K562 (cell line): ENCODE data around the gene GBF1. TPM values are rescaled to one million over a fixed set of nuclear protein-coding genes. Genes with fewer than 3 reads are reported as not detected.

Experiments
- ATF1 ChIP-seq, 2 experiments: fragments of 450-650 bp in 1 of 2; IDR thresholded peaks; 2 replicates each; pipeline ENCODE4 v1.6.1; 2016; ENCODE audit warnings: missing compliant biosample characterization in 1 of 2, missing genetic modification characterization in 1 of 2
- E2F3 ChIP-seq: fragments of 250-450 bp; sonication (Bioruptor Pico); IDR thresholded peaks from 2 replicates; pipeline ENCODE4 v1.4.0; 2020; ENCODE audit warnings: mild to moderate bottlenecking
- FIP1L1 ChIP-seq: fragments of 200-400 bp; formaldehyde crosslinking; IDR thresholded peaks from 2 replicates; pipeline ENCODE4 v1.6.1; 2018; ENCODE audit warnings: mild to moderate bottlenecking, low read depth, low read length; ENCODE audit not compliant: poor library complexity, severe bottlenecking
- FOXJ2 ChIP-seq: fragments of 200-800 bp; sonication (Bioruptor generic); IDR thresholded peaks from 2 replicates; pipeline ENCODE4 v1.6.1; 2016; ENCODE audit warnings: missing genetic modification characterization, missing compliant biosample characterization
- GABPA ChIP-seq: fragments of 200-800 bp; sonication (Bioruptor generic); conservative IDR thresholded peaks from 2 replicates; pipeline ENCODE4 v1.6.1; 2016; ENCODE audit warnings: low read depth, missing genetic modification characterization, missing compliant biosample characterization
- POLR3G ChIP-seq: IDR thresholded peaks from 2 replicates; pipeline ENCODE4 v1.6.1; 2011; ENCODE audit not compliant: insufficient read length, insufficient replicate concordance; ENCODE audit errors: extremely low read depth
- PPARD ChIP-seq: fragments of 250-450 bp; sonication (Bioruptor Pico); IDR thresholded peaks from 2 replicates; pipeline ENCODE4 v1.8.0; 2022; ENCODE audit warnings: inconsistent platforms, mild to moderate bottlenecking, moderate library complexity
- TRIM28 ChIP-seq: fragments of 450-650 bp; IDR thresholded peaks from 2 replicates; pipeline ENCODE4 v1.6.1; 2017
- ZFPM2 ChIP-seq: fragments of 250-450 bp; sonication (Bioruptor Pico); IDR thresholded peaks from 2 replicates; pipeline ENCODE4 v1.5.1; 2022; ENCODE audit warnings: mild to moderate bottlenecking
- ZNF140 ChIP-seq: fragments of 250-450 bp; sonication (Bioruptor Pico); IDR thresholded peaks from 2 replicates; pipeline ENCODE4 v1.8.0; 2021; ENCODE audit warnings: moderate library complexity, mild to moderate bottlenecking, inconsistent platforms
- ZNF316 ChIP-seq: fragments of 450-650 bp; IDR thresholded peaks from 2 replicates; pipeline ENCODE4 v1.6.1; 2016
- ZNF354B ChIP-seq: fragments of 250-450 bp; sonication (Bioruptor Pico); IDR thresholded peaks from 2 replicates; pipeline ENCODE4 v1.4.0; 2020
- ZNF586 ChIP-seq: fragments of 450-650 bp; formaldehyde crosslinking; conservative IDR thresholded peaks from 2 replicates; pipeline ENCODE4 v1.4.0; 2020; ENCODE audit warnings: mild to moderate bottlenecking, moderate library complexity
- polyA plus RNA-seq, 8 experiments: library from polyadenylated mRNA; depleted of rRNA in 4 of 8; stranded (reverse) in 5 of 8; unstranded in 3 of 8; fragments of >200 nt; fragmentation: Nextera tagmentation in 2 of 8; fragmentation: Illumina TruSeq in 1 of 8; extraction: Ambion mirVana in 2 of 8; extraction: Trizol in 1 of 8; gene quantifications; 2 replicates each; pipeline versions ENCODE4 v1.2.1 to v1.2.3, GENCODE V29; 2011 to 2014; ENCODE audit warnings: inconsistent platforms in 1 of 8, missing spikeins in 1 of 8
- total RNA-seq, 7 experiments: library from RNA; depleted of rRNA in 6 of 7; stranded (reverse); fragments of >200 nt in 6 of 7; fragmentation: Illumina TruSeq in 2 of 7; extraction: Trizol in 2 of 7; gene quantifications; 2 replicates each; pipeline versions ENCODE4 v1.2.1 to v1.2.3, GENCODE V29; 2011 to 2021; ENCODE audit warnings: low replicate concordance in 1 of 7
- TF ChIP-seq, protein P1 (sequence below), 2 experiments: fragments of 450-650 bp; conservative IDR thresholded peaks; 2 replicates each; pipeline ENCODE4 v1.6.1; 2017; ENCODE audit warnings: mild to moderate bottlenecking in 2 of 2, moderate library complexity in 2 of 2
- TF ChIP-seq, protein P2 (sequence below): sonication (generic); formaldehyde crosslinking; IDR thresholded peaks from 2 replicates; pipeline ENCODE4 v1.8.1; 2023; ENCODE audit warnings: mild to moderate bottlenecking, missing genetic modification reagents
- TF ChIP-seq, protein P3 (sequence below): sonication (generic); formaldehyde crosslinking; IDR thresholded peaks from 2 replicates; pipeline ENCODE4 v1.5.0; 2020; ENCODE audit warnings: missing genetic modification reagents
- TF ChIP-seq, protein P4 (sequence below): fragments of 250-450 bp; sonication (Bioruptor Pico); IDR thresholded peaks from 2 replicates; pipeline ENCODE4 v1.8.0; 2022; ENCODE audit warnings: inconsistent platforms, mild to moderate bottlenecking, moderate library complexity, borderline replicate concordance
- TF ChIP-seq, protein P5 (sequence below): fragments of 250-450 bp; sonication (Bioruptor Pico); IDR thresholded peaks from 2 replicates; pipeline ENCODE4 v1.5.0; 2022; ENCODE audit warnings: mild to moderate bottlenecking
- TF ChIP-seq, protein P6 (sequence below): fragments of 200-800 bp; sonication (Bioruptor generic); IDR thresholded peaks from 2 replicates; pipeline ENCODE4 v1.6.1; 2017; ENCODE audit warnings: missing genetic modification characterization, missing compliant biosample characterization

Gene GBF1
- total and polyA plus RNA-seq, 9 of the 15 experiments (the other 6 are each of a cell fraction or from before 2014, with no cell fraction given), result 0.69 to 28.0 (median 10.3) TPM

DNA sequence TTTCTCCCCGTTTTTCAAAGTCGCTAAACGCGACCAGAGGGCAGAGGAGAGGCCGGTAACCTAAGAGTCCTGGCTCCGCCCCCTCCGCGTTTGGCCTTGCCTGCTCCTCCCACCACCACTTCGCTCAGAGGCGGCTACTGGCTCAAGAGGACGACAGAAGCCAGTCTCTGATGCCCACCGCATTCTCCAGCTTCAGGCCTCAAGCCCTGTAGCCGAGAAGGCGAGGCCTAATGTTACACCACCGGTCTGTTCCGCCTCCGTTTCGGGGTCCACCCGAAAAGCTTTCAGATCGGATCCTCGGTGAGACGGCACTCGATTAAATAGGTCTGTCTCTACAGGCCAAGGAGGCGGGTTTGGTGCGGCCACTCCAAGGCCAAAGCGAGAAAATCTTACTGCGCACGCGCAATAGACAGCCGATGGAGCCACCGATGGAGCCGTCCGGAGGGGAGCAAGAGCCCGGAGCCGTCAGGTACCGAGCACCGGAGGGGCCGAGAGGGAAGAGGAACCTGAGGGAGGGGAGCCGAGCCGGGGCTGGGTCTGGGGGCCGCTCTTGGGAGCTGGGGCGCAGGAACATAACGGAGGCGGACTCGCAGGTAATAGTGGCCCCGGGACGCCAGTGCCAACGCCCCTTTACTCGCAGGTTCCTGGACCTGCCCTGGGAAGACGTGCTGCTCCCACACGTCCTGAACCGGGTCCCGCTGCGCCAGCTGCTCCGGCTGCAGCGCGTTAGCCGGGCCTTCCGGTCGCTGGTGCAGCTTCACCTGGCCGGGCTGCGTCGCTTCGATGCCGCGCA, 175.6 kb downstream of the GBF1 start, which contains the start of gene FBXL15 (continued):
- TF ChIP-seq FOXJ2 (tag), result no peak
- no peak for TF ChIP-seq TRIM28
- TF ChIP-seq, protein P1, sequence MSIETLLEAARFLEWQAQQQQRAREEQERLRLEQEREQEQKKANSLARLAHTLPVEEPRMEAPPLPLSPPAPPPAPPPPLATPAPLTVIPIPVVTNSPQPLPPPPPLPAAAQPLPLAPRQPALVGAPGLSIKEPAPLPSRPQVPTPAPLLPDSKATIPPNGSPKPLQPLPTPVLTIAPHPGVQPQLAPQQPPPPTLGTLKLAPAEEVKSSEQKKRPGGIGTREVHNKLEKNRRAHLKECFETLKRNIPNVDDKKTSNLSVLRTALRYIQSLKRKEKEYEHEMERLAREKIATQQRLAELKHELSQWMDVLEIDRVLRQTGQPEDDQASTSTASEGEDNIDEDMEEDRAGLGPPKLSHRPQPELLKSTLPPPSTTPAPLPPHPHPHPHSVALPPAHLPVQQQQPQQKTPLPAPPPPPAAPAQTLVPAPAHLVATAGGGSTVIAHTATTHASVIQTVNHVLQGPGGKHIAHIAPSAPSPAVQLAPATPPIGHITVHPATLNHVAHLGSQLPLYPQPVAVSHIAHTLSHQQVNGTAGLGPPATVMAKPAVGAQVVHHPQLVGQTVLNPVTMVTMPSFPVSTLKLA (conservative IDR thresholded peaks at IDR 0.05), result peak; percentile 37 to 76; a peak in 3 of 4 replicates
- no peak for TF ChIP-seq ZNF316
- no peak for TF ChIP-seq E2F3
- TF ChIP-seq, protein P2, sequence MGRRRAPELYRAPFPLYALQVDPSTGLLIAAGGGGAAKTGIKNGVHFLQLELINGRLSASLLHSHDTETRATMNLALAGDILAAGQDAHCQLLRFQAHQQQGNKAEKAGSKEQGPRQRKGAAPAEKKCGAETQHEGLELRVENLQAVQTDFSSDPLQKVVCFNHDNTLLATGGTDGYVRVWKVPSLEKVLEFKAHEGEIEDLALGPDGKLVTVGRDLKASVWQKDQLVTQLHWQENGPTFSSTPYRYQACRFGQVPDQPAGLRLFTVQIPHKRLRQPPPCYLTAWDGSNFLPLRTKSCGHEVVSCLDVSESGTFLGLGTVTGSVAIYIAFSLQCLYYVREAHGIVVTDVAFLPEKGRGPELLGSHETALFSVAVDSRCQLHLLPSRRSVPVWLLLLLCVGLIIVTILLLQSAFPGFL (CRISPR knock-in tag), result 0 out of 2 replicates have a peak, but pooled peaks have one; percentile 48
- TF ChIP-seq POLR3G, result no peak
- TF ChIP-seq GABPA (tag), result peak; percentile 93
- TF ChIP-seq ZNF586 (CRISPR knock-in tag), result no peak
- TF ChIP-seq, protein P3, sequence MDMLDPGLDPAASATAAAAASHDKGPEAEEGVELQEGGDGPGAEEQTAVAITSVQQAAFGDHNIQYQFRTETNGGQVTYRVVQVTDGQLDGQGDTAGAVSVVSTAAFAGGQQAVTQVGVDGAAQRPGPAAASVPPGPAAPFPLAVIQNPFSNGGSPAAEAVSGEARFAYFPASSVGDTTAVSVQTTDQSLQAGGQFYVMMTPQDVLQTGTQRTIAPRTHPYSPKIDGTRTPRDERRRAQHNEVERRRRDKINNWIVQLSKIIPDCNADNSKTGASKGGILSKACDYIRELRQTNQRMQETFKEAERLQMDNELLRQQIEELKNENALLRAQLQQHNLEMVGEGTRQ (CRISPR knock-in tag), result no peak
- no peak for TF ChIP-seq ZFPM2 (CRISPR knock-in tag)
- TF ChIP-seq, protein P4, sequence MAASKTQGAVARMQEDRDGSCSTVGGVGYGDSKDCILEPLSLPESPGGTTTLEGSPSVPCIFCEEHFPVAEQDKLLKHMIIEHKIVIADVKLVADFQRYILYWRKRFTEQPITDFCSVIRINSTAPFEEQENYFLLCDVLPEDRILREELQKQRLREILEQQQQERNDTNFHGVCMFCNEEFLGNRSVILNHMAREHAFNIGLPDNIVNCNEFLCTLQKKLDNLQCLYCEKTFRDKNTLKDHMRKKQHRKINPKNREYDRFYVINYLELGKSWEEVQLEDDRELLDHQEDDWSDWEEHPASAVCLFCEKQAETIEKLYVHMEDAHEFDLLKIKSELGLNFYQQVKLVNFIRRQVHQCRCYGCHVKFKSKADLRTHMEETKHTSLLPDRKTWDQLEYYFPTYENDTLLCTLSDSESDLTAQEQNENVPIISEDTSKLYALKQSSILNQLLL (CRISPR knock-in tag), result no peak
- no peak for TF ChIP-seq PPARD (CRISPR knock-in tag)
- TF ChIP-seq ZNF354B, result no peak
- TF ChIP-seq, protein P5, sequence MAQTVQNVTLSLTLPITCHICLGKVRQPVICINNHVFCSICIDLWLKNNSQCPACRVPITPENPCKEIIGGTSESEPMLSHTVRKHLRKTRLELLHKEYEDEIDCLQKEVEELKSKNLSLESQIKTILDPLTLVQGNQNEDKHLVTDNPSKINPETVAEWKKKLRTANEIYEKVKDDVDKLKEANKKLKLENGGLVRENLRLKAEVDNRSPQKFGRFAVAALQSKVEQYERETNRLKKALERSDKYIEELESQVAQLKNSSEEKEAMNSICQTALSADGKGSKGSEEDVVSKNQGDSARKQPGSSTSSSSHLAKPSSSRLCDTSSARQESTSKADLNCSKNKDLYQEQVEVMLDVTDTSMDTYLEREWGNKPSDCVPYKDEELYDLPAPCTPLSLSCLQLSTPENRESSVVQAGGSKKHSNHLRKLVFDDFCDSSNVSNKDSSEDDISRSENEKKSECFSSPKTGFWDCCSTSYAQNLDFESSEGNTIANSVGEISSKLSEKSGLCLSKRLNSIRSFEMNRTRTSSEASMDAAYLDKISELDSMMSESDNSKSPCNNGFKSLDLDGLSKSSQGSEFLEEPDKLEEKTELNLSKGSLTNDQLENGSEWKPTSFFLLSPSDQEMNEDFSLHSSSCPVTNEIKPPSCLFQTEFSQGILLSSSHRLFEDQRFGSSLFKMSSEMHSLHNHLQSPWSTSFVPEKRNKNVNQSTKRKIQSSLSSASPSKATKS, result 0 out of 2 replicates have a peak, but pooled peaks have one; percentile 5
- no peak for TF ChIP-seq ATF1 (CRISPR knock-in tag; IDR thresholded peaks at IDR 0.05)
- peak; percentile 61; the same call in 1 of the 2 replicates for TF ChIP-seq ATF1 (tag; IDR thresholded peaks at IDR 0.05)
- no peak for TF ChIP-seq ZNF140 (CRISPR knock-in tag)
- TF ChIP-seq, protein P6, sequence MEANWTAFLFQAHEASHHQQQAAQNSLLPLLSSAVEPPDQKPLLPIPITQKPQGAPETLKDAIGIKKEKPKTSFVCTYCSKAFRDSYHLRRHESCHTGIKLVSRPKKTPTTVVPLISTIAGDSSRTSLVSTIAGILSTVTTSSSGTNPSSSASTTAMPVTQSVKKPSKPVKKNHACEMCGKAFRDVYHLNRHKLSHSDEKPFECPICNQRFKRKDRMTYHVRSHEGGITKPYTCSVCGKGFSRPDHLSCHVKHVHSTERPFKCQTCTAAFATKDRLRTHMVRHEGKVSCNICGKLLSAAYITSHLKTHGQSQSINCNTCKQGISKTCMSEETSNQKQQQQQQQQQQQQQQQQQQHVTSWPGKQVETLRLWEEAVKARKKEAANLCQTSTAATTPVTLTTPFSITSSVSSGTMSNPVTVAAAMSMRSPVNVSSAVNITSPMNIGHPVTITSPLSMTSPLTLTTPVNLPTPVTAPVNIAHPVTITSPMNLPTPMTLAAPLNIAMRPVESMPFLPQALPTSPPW (CRISPR knock-in tag), result peak; percentile 64
- no peak for TF ChIP-seq FIP1L1
